ENCODE measurements around the gene ARFGEF2.

ARFGEF2 gene

DNA sequence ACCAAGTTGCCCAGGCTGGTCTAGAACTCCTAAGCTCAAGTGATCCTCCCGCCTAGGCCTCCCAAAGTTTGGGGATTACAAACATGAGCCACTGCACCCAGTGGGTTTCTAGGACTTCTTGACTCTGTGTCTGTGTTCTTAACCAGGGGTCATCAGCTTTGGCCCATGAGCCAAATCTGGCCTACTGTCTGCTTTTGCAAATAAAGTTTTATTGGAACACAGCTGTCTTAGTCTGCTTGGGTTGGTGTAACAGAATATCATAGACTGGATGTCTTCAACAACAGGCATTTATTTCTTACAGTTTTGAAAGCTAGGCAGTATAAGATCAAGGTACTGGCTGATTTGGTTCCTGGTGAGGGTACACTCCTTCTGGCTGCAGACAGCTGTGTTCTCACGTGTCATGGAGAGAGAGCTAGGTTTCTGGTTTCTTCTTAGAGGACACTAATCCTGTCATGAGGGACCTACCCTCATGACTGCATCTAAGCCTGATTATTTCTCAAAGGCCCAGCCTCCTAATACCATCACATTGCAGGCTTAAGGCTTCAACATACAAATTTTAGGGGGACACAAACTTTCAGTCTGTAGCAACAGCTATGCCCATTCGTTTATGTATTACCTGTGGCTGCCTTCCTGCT is 23.3 kb downstream of the ARFGEF2 start:
- TF ChIP-seq ZNF274 (IDR thresholded peaks at IDR 0.05; ENCODE audit: low read depth, low read length) = no peak
- no peak overlapping the region for H3K4me3 ChIP-seq (ENCODE audit: low read length)

- TF ChIP-seq ZNF274 (IDR thresholded peaks at IDR 0.05; ENCODE audit: low read depth, low read length) = no peak
Observed at GRCh38 chr20:48945840-48946514, 24.5 kb downstream of the ARFGEF2 start.

DNA sequence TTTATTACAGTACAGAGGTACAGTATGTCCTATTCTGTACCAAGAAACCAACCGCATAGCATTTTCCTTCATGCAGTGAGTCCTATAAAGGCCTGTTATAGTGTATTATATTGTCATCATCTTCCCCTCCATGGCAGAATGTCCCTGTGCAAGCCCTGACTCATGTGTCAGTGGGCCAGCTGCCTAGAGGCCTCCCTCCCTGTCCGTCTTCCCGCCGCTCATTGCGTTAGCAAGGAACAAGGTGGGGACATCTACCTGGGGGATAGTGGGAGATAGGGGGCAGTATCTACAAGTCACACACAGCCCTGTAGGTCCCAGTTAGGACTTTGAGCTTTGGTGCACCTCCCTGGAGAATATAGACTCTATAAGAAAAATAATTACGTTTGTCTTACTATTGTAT is 27.1 kb downstream of the ARFGEF2 start:
- no peak overlapping the region for H3K4me3 ChIP-seq (ENCODE audit: low read length)
- no peak for TF ChIP-seq ZNF274 (IDR thresholded peaks at IDR 0.05; ENCODE audit: low read depth, low read length)

More at GRCh38 chr20:48945840-48946514, 24.5 kb downstream of the ARFGEF2 start:
- no peak overlapping the region for H3K4me3 ChIP-seq (ENCODE audit: low read length)

DNA sequence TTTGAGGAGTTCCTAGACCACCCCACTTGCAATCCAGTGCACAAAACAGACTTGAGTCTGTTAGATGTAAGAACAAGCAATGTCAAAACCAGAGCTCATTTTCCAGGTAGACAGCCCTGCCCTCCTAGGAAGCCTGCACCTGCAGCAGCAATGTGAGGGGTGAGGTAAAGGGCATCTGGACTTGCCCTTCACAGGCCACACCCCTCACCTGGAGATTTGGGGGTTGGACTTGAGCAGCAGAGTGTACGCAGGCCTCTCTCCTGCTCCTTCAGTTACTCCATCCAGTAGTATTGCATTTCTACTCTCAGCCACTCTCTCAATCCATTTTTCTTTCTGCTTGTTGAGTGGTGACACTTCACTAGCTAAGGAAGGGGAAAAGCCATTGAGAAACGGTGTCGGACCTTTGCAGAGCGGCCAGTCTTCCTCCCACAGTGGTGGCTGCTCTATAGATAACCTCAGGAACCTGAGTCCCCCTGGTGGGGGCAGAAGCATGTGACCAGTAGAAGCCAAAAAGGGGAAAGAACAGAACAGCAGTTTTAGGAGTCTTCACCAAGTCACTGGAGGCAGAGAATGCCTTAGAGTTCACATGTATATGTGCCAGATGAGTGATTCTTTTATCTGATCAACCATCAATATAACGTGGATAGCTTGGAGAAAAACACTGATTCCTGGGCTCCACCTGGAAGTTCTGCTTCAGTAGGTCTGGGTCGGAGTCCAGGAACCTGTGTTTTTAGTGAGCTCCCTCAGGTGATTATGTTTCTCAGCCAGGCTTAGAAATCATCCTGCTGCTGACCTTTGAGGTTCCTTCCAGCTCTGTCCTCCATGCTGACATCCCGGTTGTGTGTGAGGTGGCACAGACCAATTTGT is 28.0 kb downstream of the ARFGEF2 start:
- no peak overlapping the region for H3K4me3 ChIP-seq (ENCODE audit: low read length)
- TF ChIP-seq ZNF274 (IDR thresholded peaks at IDR 0.05; ENCODE audit: low read depth, low read length) = no peak

DNA sequence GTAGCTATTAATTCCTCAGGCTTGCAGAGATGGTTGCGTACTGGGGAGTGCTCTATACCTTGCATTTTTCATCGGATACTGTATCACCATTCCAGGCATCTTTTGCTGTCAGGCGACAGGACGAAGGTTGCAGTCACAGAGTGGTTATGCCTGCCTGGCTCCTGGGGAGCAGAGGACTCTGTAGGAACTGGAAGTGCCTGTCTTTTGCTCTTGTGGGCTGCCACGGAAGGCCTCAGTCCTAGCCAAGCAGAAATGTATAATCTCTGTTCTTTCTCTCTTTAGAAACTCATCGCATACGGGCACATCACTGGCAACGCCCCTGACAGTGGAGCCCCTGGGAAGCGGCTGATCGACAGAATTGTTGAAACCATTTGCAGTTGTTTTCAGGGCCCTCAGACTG is 29.5 kb downstream of the ARFGEF2 start:
- TF ChIP-seq ZNF274 (IDR thresholded peaks at IDR 0.05; ENCODE audit: low read depth, low read length) = no peak
- no peak overlapping the region for H3K4me3 ChIP-seq (ENCODE audit: low read length)

- H3K4me3 ChIP-seq (ENCODE audit: low read length) = no peak overlapping the region
- no peak for TF ChIP-seq ZNF274 (IDR thresholded peaks at IDR 0.05; ENCODE audit: low read depth, low read length)
Observed at GRCh38 chr20:48951646-48952045, 30.1 kb downstream of the ARFGEF2 start.

DNA sequence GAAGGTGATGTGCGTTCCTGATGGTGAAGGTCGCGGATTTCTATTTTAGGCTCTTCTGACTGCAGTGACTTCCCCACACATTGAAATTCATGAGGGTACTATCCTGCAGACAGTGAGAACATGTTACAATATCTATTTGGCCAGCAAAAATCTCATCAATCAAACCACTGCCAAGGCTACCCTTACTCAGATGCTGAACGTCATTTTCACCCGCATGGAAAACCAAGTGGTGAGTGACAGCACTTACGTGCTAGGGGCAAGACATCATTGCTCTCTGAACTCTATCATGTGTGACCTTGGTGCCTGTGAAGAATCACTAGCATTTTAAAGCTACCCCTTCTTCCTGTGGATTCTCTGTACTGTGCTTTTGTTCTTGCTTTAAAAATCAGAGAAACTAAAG is 31.1 kb downstream of the ARFGEF2 start:
- TF ChIP-seq ZNF274 (IDR thresholded peaks at IDR 0.05; ENCODE audit: low read depth, low read length) = no peak
- no peak overlapping the region for H3K4me3 ChIP-seq (ENCODE audit: low read length)

DNA sequence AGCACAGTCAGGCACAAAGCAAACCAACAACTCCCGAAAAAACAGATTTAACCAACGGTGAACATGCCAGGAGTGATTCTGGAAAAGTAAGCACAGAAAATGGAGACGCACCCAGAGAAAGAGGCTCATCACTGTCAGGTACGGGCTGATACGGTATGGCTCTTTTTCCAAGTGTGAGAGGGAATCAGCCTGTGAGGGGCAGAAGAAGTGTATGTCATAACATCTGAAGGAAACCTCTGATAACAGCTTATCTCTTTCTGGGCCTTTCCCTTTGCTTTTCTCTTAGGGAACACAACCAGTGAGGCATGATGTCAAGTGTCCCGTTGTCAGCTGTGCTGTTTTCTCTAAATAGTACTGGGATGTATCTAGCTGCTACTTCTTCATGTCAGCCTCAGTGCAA is 32.1 kb downstream of the ARFGEF2 start:
- no peak for TF ChIP-seq ZNF274 (IDR thresholded peaks at IDR 0.05; ENCODE audit: low read depth, low read length)
- no peak overlapping the region for H3K4me3 ChIP-seq (ENCODE audit: low read length)

DNA sequence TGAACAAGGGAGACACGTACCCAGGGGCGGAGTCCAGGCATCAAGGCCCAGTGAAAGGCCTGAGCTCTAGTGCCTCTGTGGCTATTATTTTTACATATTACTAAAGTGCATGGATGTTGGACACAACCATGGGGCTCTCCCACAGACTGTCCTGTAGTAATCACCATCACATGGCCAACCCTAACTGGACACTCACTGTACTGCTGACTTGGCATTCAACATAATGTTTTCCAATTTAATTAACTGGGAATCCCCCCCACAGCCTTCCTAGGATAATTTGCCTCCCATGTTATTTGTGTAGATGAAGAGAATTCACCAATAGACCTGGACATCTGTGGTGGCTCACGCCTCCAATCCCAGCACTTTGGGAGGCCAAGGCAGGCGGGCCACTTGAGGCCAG is 34.5 kb downstream of the ARFGEF2 start:
- TF ChIP-seq ZNF274 (IDR thresholded peaks at IDR 0.05; ENCODE audit: low read depth, low read length) = no peak
- no peak overlapping the region for H3K4me3 ChIP-seq (ENCODE audit: low read length)

GRCh38 chr20:48957053-48957481 is 35.6 kb downstream of the ARFGEF2 start:
- no peak for TF ChIP-seq ZNF274 (IDR thresholded peaks at IDR 0.05; ENCODE audit: low read depth, low read length)
- H3K4me3 ChIP-seq (ENCODE audit: low read length) = no peak overlapping the region

GRCh38 chr20:48957533-48957932 is 36.0 kb downstream of the ARFGEF2 start:
- no peak overlapping the region for H3K4me3 ChIP-seq (ENCODE audit: low read length)
- no peak for TF ChIP-seq ZNF274 (IDR thresholded peaks at IDR 0.05; ENCODE audit: low read depth, low read length)

- TF ChIP-seq ZNF274 (IDR thresholded peaks at IDR 0.05; ENCODE audit: low read depth, low read length) = no peak
- H3K4me3 ChIP-seq (ENCODE audit: low read length) = no peak overlapping the region
Observed at GRCh38 chr20:48958743-48959142, 37.2 kb downstream of the ARFGEF2 start.

DNA sequence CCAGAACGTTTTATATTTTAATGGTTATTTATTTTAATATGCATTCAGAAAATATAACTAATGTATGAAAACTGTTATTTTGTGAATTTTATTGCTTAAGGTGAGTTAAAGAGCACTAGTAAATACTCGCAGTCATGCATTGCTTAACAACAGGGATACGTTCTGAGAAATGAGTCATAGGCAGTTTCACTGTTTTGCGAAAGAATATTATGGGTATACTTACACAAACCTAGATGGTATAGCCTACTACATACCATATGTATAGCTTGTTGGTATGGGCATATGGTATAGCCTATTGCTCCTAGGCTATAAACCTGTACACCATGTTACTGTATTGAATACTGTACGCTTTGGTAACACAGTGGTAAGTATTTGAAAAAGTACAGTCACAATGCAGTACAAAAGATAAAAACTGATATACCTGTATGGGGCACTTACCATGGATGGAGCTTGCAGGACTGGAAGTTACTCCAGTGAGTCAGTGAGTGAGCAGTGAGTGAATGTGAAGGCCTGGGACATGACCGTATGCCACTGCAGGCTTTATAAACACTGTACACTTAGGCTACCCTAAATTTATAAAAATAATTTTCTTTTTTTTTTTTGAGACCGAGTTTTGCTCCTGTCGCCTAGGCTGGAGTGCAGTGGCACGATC is 38.5 kb downstream of the ARFGEF2 start:
- no peak overlapping the region for H3K4me3 ChIP-seq (ENCODE audit: low read length)
- TF ChIP-seq ZNF274 (IDR thresholded peaks at IDR 0.05; ENCODE audit: low read depth, low read length) = no peak

DNA sequence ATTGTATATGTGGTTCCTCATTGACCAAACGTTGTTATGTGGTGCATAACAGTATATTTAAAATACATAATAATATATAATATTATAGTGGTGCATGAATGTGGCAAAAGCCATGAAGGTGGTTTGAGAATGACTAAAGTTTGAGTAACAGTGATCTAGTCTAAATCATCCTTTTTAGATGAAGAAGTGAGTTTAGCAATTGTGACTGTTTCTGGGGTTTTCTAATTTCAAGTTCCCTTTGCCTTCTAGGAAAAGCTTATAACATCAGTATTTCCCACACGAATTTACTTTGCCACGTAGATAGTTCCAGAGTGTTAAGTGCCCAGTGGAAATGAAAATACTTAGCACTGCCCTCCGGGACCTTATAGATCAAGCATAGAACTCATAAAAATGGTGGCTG is 40.9 kb downstream of the ARFGEF2 start:
- no peak overlapping the region for H3K4me3 ChIP-seq (ENCODE audit: low read length)
- no peak for TF ChIP-seq ZNF274 (IDR thresholded peaks at IDR 0.05; ENCODE audit: low read depth, low read length)

All from GM08714 (cell line).